ENCODE measurements around the gene CHCHD3.

Gene CHCHD3

GRCh38 chr7:132819648-132820047 is 262.2 kb downstream of the CHCHD3 start:
- no peak overlapping the region for H3K27ac ChIP-seq (ENCODE audit: extremely low read depth, low read depth, low read length)
- ChIA-PET POLR2A (no interaction called here), CTCF (interaction anchor here (0.6 kb wide), 1 partner anchor 239 kb away, joined by 3 read pairs; no protein-coding TSS in a partner anchor)
- H3K4me1 ChIP-seq (ENCODE audit: control insufficient read depth, insufficient read depth, low read length): no peaks in the 10 kb centered on the region
- H3K36me3 ChIP-seq (ENCODE audit: control insufficient read depth in 2 of 2, insufficient read depth in 1 of 2, low read length in 2 of 2): no peaks in the 10 kb centered on the region
- H3K9me3 ChIP-seq (ENCODE audit: control insufficient read depth, insufficient read depth, low read depth, low read length): no peaks in the 10 kb centered on the region
- TF ChIP-seq ZNF768 (tag by site-specific recombination; IDR thresholded peaks at IDR 0.05) (no peak), SCRT2 (tag by site-specific recombination; IDR thresholded peaks at IDR 0.05) (no peak), YY2 (tag by site-specific recombination; IDR thresholded peaks at IDR 0.05) (no peak), ZNF175 (tag by site-specific recombination; IDR thresholded peaks at IDR 0.05) (no peak), ZNF521 (tag by site-specific recombination; IDR thresholded peaks at IDR 0.05) (no peak), ZNF138 (tag by site-specific recombination; IDR thresholded peaks at IDR 0.05; ENCODE audit: borderline replicate concordance) (no peak), ZNF274 (IDR thresholded peaks at IDR 0.05; ENCODE audit: low read length) (no peak), ZNF274 (tag by site-specific recombination; IDR thresholded peaks at IDR 0.05; ENCODE audit: borderline replicate concordance) (no peak), ZNF341 (tag by site-specific recombination; IDR thresholded peaks at IDR 0.05; ENCODE audit: low read depth) (no peak), ZNF146 (tag by site-specific recombination; IDR thresholded peaks at IDR 0.05) (no peak), ZBTB8A (tag by site-specific recombination; IDR thresholded peaks at IDR 0.05) (no peak), ZNF776 (tag by site-specific recombination; IDR thresholded peaks at IDR 0.05; ENCODE audit: borderline replicate concordance) (no peak), ZNF549 (tag by site-specific recombination; IDR thresholded peaks at IDR 0.05) (no peak), ZNF530 (tag by site-specific recombination; IDR thresholded peaks at IDR 0.05; ENCODE audit: low read depth) (no peak), ZNF510 (tag by site-specific recombination; IDR thresholded peaks at IDR 0.05; ENCODE audit: insufficient replicate concordance) (no peak), ZNF133 (tag by site-specific recombination; IDR thresholded peaks at IDR 0.05) (no peak)
- no peak overlapping the region for H3K4me3 ChIP-seq (ENCODE audit: low read depth, low read length)

- TF ChIP-seq ZNF514 (tag by site-specific recombination; IDR thresholded peaks at IDR 0.05) (no peak), RBAK (tag by site-specific recombination; IDR thresholded peaks at IDR 0.05) (no peak), IKZF3 (tag by site-specific recombination; IDR thresholded peaks at IDR 0.05) (no peak), GLIS1 (tag by site-specific recombination; IDR thresholded peaks at IDR 0.05) (no peak), ZNF580 (tag by site-specific recombination; IDR thresholded peaks at IDR 0.05) (no peak), ZNF791 (tag by site-specific recombination; IDR thresholded peaks at IDR 0.05) (no peak), ZBTB8A (tag by site-specific recombination; IDR thresholded peaks at IDR 0.05) (no peak), ZNF423 (tag by site-specific recombination; IDR thresholded peaks at IDR 0.05) (no peak), TCF7L2 (IDR thresholded peaks at IDR 0.05; ENCODE audit: borderline replicate concordance, low read depth, low read length) (no peak), CTCF (tag by site-specific recombination; IDR thresholded peaks at IDR 0.05) (no peak), ZSCAN18 (tag by site-specific recombination; IDR thresholded peaks at IDR 0.05) (no peak)
- CTCF ChIA-PET: interaction anchor here (0.9 kb wide), 1 partner anchor 34 kb away, joined by 3 read pairs; no protein-coding TSS in a partner anchor
- H3K36me3 ChIP-seq (ENCODE audit: control insufficient read depth in 2 of 2, insufficient read depth in 1 of 2, low read length in 2 of 2): no peaks in the 10 kb centered on the region
These were observed 263.9 kb downstream of the CHCHD3 start for GRCh38 chr7:132817949-132818348.

More at GRCh38 chr7:132817949-132818348, 263.9 kb downstream of the CHCHD3 start:
- Histone ChIP-seq H3K27ac (ENCODE audit: extremely low read depth, low read depth, low read length) (no peak overlapping the region), H3K9me3 (ENCODE audit: control insufficient read depth, insufficient read depth, low read depth, low read length) (no peaks in the 10 kb centered on the region), H3K4me1 (ENCODE audit: control insufficient read depth, insufficient read depth, low read length) (no peaks in the 10 kb centered on the region), H3K4me3 (ENCODE audit: low read depth, low read length) (no peak overlapping the region)
- POLR2A ChIA-PET: no interaction called here
